CD14-positive monocyte (primary cell): Measurements from ENCODE around the gene GTF3C1. TPM values are rescaled to one million over a fixed set of nuclear protein-coding genes. Genes with fewer than 3 reads are reported as not detected.

ENCODE experiments used
- DNase-seq, 3 donors: peaks; one replicate each; pipeline ENCODE4 v3.0.0-alpha.2; 2011 to 2022
- H2AFZ ChIP-seq: 2 replicates; pipeline ENCODE4 v1.6.0; 2012; ENCODE audit warnings: mild to moderate bottlenecking, low read depth, low read length, inconsistent platforms; ENCODE audit not compliant: insufficient read depth, poor library complexity, severe bottlenecking
- H3K27ac ChIP-seq, 2 donors: 1 replicate in 1 of 2; 2 replicates in 1 of 2; pipeline ENCODE4 v1.5.1; 2012 to 2013; ENCODE audit warnings: low read length in 2 of 2, control low read depth in 1 of 2, inconsistent platforms in 1 of 2, low read depth in 1 of 2, mild to moderate bottlenecking in 1 of 2
- H3K27me3 ChIP-seq, 2 donors: one replicate each; pipeline versions ENCODE4 v1.6.0 to v1.6.1; 2011 to 2013; ENCODE audit warnings: low read length in 2 of 2; ENCODE audit not compliant: control insufficient read depth in 2 of 2, insufficient read depth in 2 of 2
- H3K36me3 ChIP-seq, 2 donors: replicated peaks in 1 of 2; 1 replicate in 1 of 2; 2 replicates in 1 of 2; pipeline versions ENCODE4 v1.5.1 to v1.6.1; 2012 to 2013; ENCODE audit warnings: low read length in 2 of 2, control low read depth in 1 of 2, inconsistent platforms in 1 of 2, mild to moderate bottlenecking in 1 of 2; ENCODE audit not compliant: insufficient read depth in 2 of 2, control insufficient read depth in 1 of 2
- H3K4me1 ChIP-seq, 2 donors: 1 replicate in 1 of 2; 2 replicates in 1 of 2; pipeline versions ENCODE4 v1.5.1 to v1.6.1; 2012 to 2013; ENCODE audit warnings: low read length in 2 of 2, control low read depth in 1 of 2, inconsistent platforms in 1 of 2, mild to moderate bottlenecking in 1 of 2, moderate library complexity in 1 of 2; ENCODE audit not compliant: insufficient read depth in 2 of 2, control insufficient read depth in 1 of 2
- H3K4me2 ChIP-seq: replicated peaks from 2 replicates; pipeline ENCODE3; 2012; ENCODE audit warnings: low read length, moderate library complexity, mild to moderate bottlenecking; ENCODE audit not compliant: poor library complexity, severe bottlenecking; ENCODE audit errors: extremely low read depth
- H3K4me3 ChIP-seq, 3 experiments: fragments of 200-600 bp in 1 of 3; sonication (generic) in 1 of 3; replicated peaks in 1 of 3; 1 replicate in 2 of 3; 2 replicates in 1 of 3; pipeline ENCODE4 v1.5.1; 2011 to 2013; ENCODE audit warnings: low read length in 3 of 3, mild to moderate bottlenecking in 3 of 3, control low read depth in 2 of 3, low read depth in 2 of 3, inconsistent platforms in 1 of 3, moderate library complexity in 1 of 3
- H3K79me2 ChIP-seq: 2 replicates; pipeline ENCODE4 v1.6.0; 2012; ENCODE audit warnings: mild to moderate bottlenecking, control low read depth, inconsistent platforms, low read length, moderate library complexity; ENCODE audit not compliant: insufficient read depth
- H3K9ac ChIP-seq: 2 replicates; pipeline ENCODE4 v1.6.0; 2017; ENCODE audit warnings: low read length, mild to moderate bottlenecking; ENCODE audit not compliant: insufficient read depth, poor library complexity, severe bottlenecking
- H3K9me3 ChIP-seq, 2 donors: replicated peaks in 1 of 2; 1 replicate in 1 of 2; 2 replicates in 1 of 2; pipeline versions ENCODE4 v1.5.1 to v1.6.1; 2012 to 2013; ENCODE audit warnings: low read length in 2 of 2, control low read depth in 1 of 2; ENCODE audit not compliant: control insufficient read depth in 1 of 2, insufficient read depth in 1 of 2
- H4K20me1 ChIP-seq: 2 replicates; pipeline ENCODE4 v1.6.0; 2012; ENCODE audit warnings: mild to moderate bottlenecking, low read length, control low read depth, moderate library complexity; ENCODE audit not compliant: insufficient read depth
- H3K27ac Mint-ChIP-seq, 7 donors: one replicate each; pipeline ENCODE4 v1.8.0; 2020; ENCODE audit warnings: mild to moderate bottlenecking in 7 of 7, mixed read lengths in 7 of 7, moderate library complexity in 6 of 7, inconsistent platforms in 2 of 7
- H3K27me3 Mint-ChIP-seq, 3 donors: one replicate each; pipeline ENCODE4 v1.8.0; 2021 to 2022; ENCODE audit warnings: low read depth in 3 of 3, mild to moderate bottlenecking in 3 of 3, mixed read lengths in 3 of 3, moderate library complexity in 3 of 3, inconsistent platforms in 1 of 3
- H3K36me3 Mint-ChIP-seq, 2 donors: one replicate each; pipeline ENCODE4 v1.8.0; 2020; ENCODE audit warnings: mixed read lengths in 2 of 2, inconsistent platforms in 1 of 2, mild to moderate bottlenecking in 1 of 2
- H3K4me1 Mint-ChIP-seq: one replicate; pipeline ENCODE4 v1.8.0; 2020; ENCODE audit warnings: mild to moderate bottlenecking, mixed read lengths
- H3K4me3 Mint-ChIP-seq, 2 donors: one replicate each; pipeline ENCODE4 v1.8.0; 2020; ENCODE audit warnings: mild to moderate bottlenecking in 2 of 2, mixed read lengths in 2 of 2, moderate library complexity in 1 of 2
- H3K9me3 Mint-ChIP-seq, 7 donors: one replicate each; pipeline ENCODE4 v1.8.0; 2020 to 2022; ENCODE audit warnings: mixed read lengths in 7 of 7, mild to moderate bottlenecking in 6 of 7, moderate library complexity in 6 of 7, inconsistent platforms in 2 of 7
- WGBS: methylation state at CpG from one replicate; pipeline ENCODE4 v1.1.5; 2013; ENCODE audit warnings: missing lambda C conversion rate; ENCODE audit not compliant: insufficient coverage; 5-methylcytosine and 5-hydroxymethylcytosine counted together
- intact Hi-C, 2 donors: fragments of 100-400 bp; cut with micrococcal nuclease; formaldehyde crosslinking; loops; one replicate each; pipeline versions ENCODE4 v1.15.0 to v1.15.1; 2023
- polyA plus RNA-seq, 3 donors: library from polyadenylated mRNA; depleted of rRNA in 1 of 3; unstranded in 2 of 3; stranded (reverse) in 1 of 3; fragments of 300-500 nt in 2 of 3; fragments of >200 nt in 1 of 3; fragmentation: Illumina TruSeq in 2 of 3; gene quantifications; 1 replicate in 2 of 3; 2 replicates in 1 of 3; pipeline ENCODE4 v1.2.3, GENCODE V29; 2012 to 2021
- TF ChIP-seq, protein P1 (sequence below): fragments of 200-600 bp; IDR thresholded peaks from one replicate; pipeline ENCODE4 v1.8.0; 2022; ENCODE audit warnings: antibody characterized with exemption, mild to moderate bottlenecking

Gene GTF3C1
- polyA plus RNA-seq, 3 donors, result 7.0 to 22.0 (median 12.8) TPM

DNA sequence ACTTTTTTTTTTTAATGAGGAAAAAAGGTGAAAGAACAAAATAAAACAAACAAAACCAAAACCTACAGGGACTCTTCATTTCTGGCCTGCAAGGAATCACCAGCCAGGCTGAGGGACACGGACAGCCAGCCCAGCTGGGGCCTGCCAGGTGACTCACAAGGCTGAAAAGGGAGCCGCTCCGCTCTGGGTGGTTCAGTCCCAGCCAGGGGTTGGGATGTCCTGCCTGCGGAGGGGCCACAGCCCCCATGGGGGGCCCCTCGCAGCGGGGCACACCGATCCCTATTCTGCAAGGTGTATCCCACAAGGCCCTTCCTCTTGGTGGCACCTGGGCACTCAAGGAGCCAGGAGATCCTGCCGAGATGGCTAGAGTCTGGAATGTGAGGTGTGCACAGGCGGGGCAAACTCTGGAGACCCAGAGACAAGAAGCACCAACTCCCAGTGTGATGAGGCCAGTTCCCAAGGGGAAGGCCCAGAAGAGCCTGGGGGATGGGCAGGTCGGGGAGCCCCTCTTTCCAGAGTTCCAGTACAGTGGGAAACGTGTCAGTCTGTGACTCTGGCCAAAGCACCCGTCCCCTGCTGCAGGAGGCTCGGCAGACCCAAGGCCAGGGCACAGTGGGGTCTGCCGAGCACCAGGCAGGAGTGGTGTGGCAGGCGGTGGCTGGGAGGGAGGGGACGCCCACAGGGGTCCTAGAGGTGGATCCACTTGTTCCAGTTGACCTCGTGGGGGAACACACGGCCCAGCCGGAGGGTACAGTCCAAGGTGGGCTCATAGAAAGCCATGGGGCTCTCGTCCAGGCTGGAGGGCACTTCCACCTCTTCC lies 88.8 kb downstream of the GTF3C1 start:
- Mint-ChIP-seq H3K36me3 (peaks cover 62 to 69% of the 10 kb centered on the region in 2 donors), H3K4me1 (peaks cover 8% of the 10 kb centered on the region), H3K9me3 (no peaks in the 10 kb centered on the region), H3K27me3 (peaks cover 0 to 3% (median 0%) of the 10 kb centered on the region in 3 donors), H3K27ac (no peak overlapping the region), H3K4me3 (no peak overlapping the region)
- Histone ChIP-seq H2AFZ (no peak overlapping the region), H3K36me3 (peaks cover 60 to 63% of the 10 kb centered on the region in 2 donors), H3K27me3 (no peaks in the 10 kb centered on the region), H3K9me3 (no peaks in the 10 kb centered on the region), H3K79me2 (no peaks in the 10 kb centered on the region), H3K4me1 (peaks cover 0 to under 1% of the 10 kb centered on the region in 2 donors), H3K9ac (no peak overlapping the region), H4K20me1 (no peaks in the 10 kb centered on the region), H3K4me2 (no peak overlapping the region), H3K27ac (no peak overlapping the region), H3K4me3 (no peak overlapping the region)
- 92% methylated on average over 18 of the region's 20 CpGs for WGBS
- no peak for DNase-seq
- TF ChIP-seq, protein P1, sequence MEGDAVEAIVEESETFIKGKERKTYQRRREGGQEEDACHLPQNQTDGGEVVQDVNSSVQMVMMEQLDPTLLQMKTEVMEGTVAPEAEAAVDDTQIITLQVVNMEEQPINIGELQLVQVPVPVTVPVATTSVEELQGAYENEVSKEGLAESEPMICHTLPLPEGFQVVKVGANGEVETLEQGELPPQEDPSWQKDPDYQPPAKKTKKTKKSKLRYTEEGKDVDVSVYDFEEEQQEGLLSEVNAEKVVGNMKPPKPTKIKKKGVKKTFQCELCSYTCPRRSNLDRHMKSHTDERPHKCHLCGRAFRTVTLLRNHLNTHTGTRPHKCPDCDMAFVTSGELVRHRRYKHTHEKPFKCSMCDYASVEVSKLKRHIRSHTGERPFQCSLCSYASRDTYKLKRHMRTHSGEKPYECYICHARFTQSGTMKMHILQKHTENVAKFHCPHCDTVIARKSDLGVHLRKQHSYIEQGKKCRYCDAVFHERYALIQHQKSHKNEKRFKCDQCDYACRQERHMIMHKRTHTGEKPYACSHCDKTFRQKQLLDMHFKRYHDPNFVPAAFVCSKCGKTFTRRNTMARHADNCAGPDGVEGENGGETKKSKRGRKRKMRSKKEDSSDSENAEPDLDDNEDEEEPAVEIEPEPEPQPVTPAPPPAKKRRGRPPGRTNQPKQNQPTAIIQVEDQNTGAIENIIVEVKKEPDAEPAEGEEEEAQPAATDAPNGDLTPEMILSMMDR, result no peak
- intact Hi-C loops, result no loop called here

DNA sequence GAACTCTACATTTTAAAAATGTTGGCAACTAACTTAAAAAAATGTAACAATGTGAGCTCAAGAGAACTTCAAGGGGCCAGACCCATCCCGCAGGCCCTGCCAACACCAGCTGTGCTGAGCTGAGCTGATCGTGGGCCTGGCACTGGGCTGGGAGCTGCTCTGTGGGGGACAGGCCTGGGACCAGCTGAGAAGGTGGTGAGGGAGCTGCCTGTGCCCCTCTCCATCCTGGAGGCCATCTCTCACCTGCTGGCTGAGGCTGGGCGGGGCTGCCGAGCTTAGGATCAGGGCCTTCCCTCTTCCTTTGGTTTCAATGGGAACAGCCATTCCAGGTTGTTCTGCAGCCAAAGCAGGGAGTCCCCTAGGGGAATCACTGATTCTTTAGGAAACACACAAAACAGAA lies 89.5 kb downstream of the GTF3C1 start:
- Histone ChIP-seq H3K4me1 (peaks cover 0 to 6% of the 10 kb centered on the region in 2 donors), H3K9ac (no peak overlapping the region), H3K4me3 (no peak overlapping the region), H3K27ac (no peak overlapping the region), H2AFZ (no peak overlapping the region), H3K79me2 (no peaks in the 10 kb centered on the region), H3K9me3 (no peaks in the 10 kb centered on the region), H3K36me3 (peaks cover 53 to 56% of the 10 kb centered on the region in 2 donors), H3K27me3 (no peaks in the 10 kb centered on the region), H3K4me2 (no peak overlapping the region), H4K20me1 (no peaks in the 10 kb centered on the region)
- DNase-seq, result no peak
- Mint-ChIP-seq H3K4me3 (no peak overlapping the region), H3K27me3 (peaks cover 2 to 5% (median 3%) of the 10 kb centered on the region in 3 donors), H3K9me3 (no peaks in the 10 kb centered on the region), H3K4me1 (peaks cover 12% of the 10 kb centered on the region), H3K36me3 (peaks cover 56 to 63% of the 10 kb centered on the region in 2 donors), H3K27ac (no peak overlapping the region)
- TF ChIP-seq, protein P1, result no peak
- intact Hi-C loops, result no loop called here
- 100% methylated on average over 4 of the region's 4 CpGs for WGBS
